HUES64 (cell line): Measurements from ENCODE around the gene TTC39B.

Source experiments
- H3K27ac ChIP-seq: 2 replicates; pipeline ENCODE4 v1.7.0; 2013; ENCODE audit warnings: low read depth, low read length, inconsistent platforms
- H3K27me3 ChIP-seq: 2 replicates; pipeline ENCODE4 v1.6.1; 2013; ENCODE audit warnings: mild to moderate bottlenecking, low read length; ENCODE audit not compliant: insufficient read depth
- H3K36me3 ChIP-seq: 2 replicates; pipeline ENCODE4 v1.6.1; 2013; ENCODE audit warnings: mild to moderate bottlenecking, low read length; ENCODE audit not compliant: insufficient read depth
- H3K4me1 ChIP-seq: 2 replicates; pipeline ENCODE4 v1.6.1; 2013; ENCODE audit warnings: mild to moderate bottlenecking, low read length, moderate library complexity; ENCODE audit not compliant: insufficient read depth
- H3K4me3 ChIP-seq: 2 replicates; pipeline ENCODE4 v1.5.1; 2013; ENCODE audit warnings: mild to moderate bottlenecking, low read length, moderate library complexity
- H3K9ac ChIP-seq: 2 replicates; pipeline ENCODE4 v1.6.1; 2013; ENCODE audit warnings: mild to moderate bottlenecking, low read depth, low read length
- H3K9me3 ChIP-seq: 2 replicates; pipeline ENCODE4 v1.6.1; 2013; ENCODE audit warnings: low read depth, low read length; ENCODE audit not compliant: insufficient read depth
- WGBS: fragments of 150-250, 120-280 bp; methylation state at CpG from one replicate; pipeline ENCODE4 v1.1.7; 2013; ENCODE audit warnings: missing lambda C conversion rate; 5-methylcytosine and 5-hydroxymethylcytosine counted together

Gene TTC39B

DNA sequence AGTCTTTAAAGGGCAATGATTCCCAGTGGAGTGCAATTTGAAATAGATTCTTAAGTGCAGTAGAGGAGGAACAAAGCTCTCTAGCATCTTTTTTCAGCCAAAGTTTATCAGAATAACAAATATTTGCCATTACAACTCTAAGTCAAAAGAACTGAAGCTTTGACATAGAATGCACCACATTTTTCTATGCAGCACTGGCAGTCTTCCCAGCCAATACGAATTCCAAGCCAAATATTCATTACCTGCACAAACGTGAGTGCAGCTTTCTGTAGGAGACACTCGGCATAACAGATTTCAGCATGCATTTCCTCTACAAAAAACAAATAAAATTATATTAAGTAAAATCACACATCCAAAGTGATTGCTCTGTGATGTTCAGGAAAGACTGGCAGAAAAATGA lies 103.4 kb downstream of the TTC39B start:
- no peaks in the 10 kb centered on the region for H3K36me3 ChIP-seq
- H3K27me3 ChIP-seq, result no peaks in the 10 kb centered on the region
- H3K4me3 ChIP-seq, result no peak overlapping the region
- WGBS, result 94% methylated on average over 3 of the region's 3 CpGs
- no peaks in the 10 kb centered on the region for H3K9me3 ChIP-seq
- H3K9ac ChIP-seq, result no peak overlapping the region
- no peaks in the 10 kb centered on the region for H3K4me1 ChIP-seq
- no peak overlapping the region for H3K27ac ChIP-seq

- Histone ChIP-seq H3K4me1 (no peaks in the 10 kb centered on the region), H3K27ac (no peak overlapping the region), H3K9me3 (peaks cover 13% of the 10 kb centered on the region), H3K27me3 (no peaks in the 10 kb centered on the region), H3K4me3 (no peak overlapping the region), H3K36me3 (peaks cover 12% of the 10 kb centered on the region; the same call in 1 of the 2 replicates), H3K9ac (no peak overlapping the region)
- WGBS, result 100% methylated on average over 2 of the region's 3 CpGs
Measured at GRCh38 chr9:15200111-15200510, 106.9 kb downstream of the TTC39B start.

- H3K9ac ChIP-seq, result no peak overlapping the region
- H3K27ac ChIP-seq, result no peak overlapping the region
- peaks cover 30% of the 10 kb centered on the region; the same call in 1 of the 2 replicates for H3K36me3 ChIP-seq
- no peaks in the 10 kb centered on the region for H3K4me1 ChIP-seq
- 95% methylated on average over 5 of the region's 5 CpGs for WGBS
- no peaks in the 10 kb centered on the region for H3K27me3 ChIP-seq
- H3K4me3 ChIP-seq, result no peak overlapping the region
- peaks cover 13% of the 10 kb centered on the region for H3K9me3 ChIP-seq
Measured at GRCh38 chr9:15192856-15193255, 114.2 kb downstream of the TTC39B start.

DNA sequence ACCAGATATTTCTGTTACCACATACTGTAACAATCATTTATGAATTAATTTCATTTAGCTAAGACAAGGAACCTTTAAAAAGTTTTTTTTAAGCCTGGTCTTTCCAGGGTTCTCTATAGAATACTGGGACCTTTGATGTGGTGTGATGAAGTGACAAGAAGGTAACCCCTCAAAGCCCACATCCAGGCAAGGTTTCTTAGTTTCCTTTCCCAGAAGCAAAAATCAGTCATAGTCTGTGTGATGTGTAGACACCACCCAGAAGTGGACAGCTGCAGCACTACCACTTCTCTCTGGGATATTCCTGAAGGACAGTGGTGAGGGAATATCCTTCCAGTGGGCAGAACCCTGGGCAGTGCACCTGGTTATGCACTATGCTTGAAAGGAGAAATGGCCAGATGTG lies 115.6 kb downstream of the TTC39B start:
- no peaks in the 10 kb centered on the region for H3K27me3 ChIP-seq
- H3K4me1 ChIP-seq, result no peaks in the 10 kb centered on the region
- H3K27ac ChIP-seq, result no peak overlapping the region
- H3K9me3 ChIP-seq, result peaks cover 9% of the 10 kb centered on the region
- H3K9ac ChIP-seq, result no peak overlapping the region
- peaks cover 33% of the 10 kb centered on the region; the same call in 1 of the 2 replicates for H3K36me3 ChIP-seq
- no peak overlapping the region for H3K4me3 ChIP-seq

DNA sequence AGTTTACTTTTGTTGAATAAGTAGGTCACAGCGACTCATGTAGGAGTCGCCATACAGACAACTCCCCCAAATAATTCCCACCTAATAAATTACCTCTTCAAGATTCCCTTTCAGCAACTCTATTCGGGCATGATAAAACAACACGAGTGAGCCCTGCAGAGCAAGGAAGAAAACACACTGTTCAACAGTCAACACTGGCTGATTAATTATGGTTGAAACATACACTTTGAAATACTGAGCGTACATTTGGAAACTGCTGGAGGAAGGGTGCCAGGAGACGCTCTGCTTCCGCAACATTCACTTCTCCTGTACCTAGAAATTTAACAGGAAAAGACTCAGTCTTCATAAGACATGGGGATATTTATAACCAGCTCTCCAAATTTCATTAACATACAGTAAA lies 117.5 kb downstream of the TTC39B start:
- no peak overlapping the region for H3K4me3 ChIP-seq
- 95% methylated on average over 7 of the region's 7 CpGs for WGBS
- H3K9me3 ChIP-seq, result no peaks in the 10 kb centered on the region
- H3K4me1 ChIP-seq, result no peaks in the 10 kb centered on the region
- no peaks in the 10 kb centered on the region for H3K27me3 ChIP-seq
- H3K36me3 ChIP-seq, result peaks cover 28% of the 10 kb centered on the region; the same call in 1 of the 2 replicates
- H3K9ac ChIP-seq, result no peak overlapping the region
- H3K27ac ChIP-seq, result no peak overlapping the region

DNA sequence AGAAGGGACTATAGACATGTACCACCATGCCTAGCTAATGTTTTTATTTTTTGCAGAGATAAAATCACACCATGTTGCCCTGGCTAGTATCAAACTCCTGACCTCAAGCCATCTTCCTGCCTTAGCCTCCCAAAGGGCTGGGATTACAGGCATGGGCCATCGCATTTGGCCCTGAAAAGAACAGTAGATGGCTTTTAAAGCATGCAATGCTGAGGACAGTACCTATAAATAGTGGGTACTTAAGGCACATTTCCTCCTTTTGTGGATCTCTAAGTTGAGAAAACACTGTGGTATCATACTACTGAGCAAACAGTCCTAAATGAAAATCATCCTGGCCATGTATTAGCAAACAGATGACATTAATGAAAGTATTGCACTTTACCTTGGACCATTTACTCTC lies 119.4 kb downstream of the TTC39B start:
- 85% methylated on average over 1 of the region's 1 CpG for WGBS
- Histone ChIP-seq H3K4me3 (no peak overlapping the region), H3K27ac (no peak overlapping the region), H3K4me1 (no peaks in the 10 kb centered on the region), H3K36me3 (peaks cover 28% of the 10 kb centered on the region; the same call in 1 of the 2 replicates), H3K27me3 (no peaks in the 10 kb centered on the region), H3K9ac (no peak overlapping the region), H3K9me3 (no peaks in the 10 kb centered on the region)

- Histone ChIP-seq H3K9me3 (no peaks in the 10 kb centered on the region), H3K4me3 (no peak overlapping the region), H3K27me3 (no peaks in the 10 kb centered on the region), H3K4me1 (no peaks in the 10 kb centered on the region), H3K9ac (no peak overlapping the region), H3K27ac (no peak overlapping the region), H3K36me3 (peaks cover 10% of the 10 kb centered on the region)
- 85% methylated on average over 3 of the region's 3 CpGs for WGBS
Measured at GRCh38 chr9:15182730-15183129, 124.3 kb downstream of the TTC39B start.

DNA sequence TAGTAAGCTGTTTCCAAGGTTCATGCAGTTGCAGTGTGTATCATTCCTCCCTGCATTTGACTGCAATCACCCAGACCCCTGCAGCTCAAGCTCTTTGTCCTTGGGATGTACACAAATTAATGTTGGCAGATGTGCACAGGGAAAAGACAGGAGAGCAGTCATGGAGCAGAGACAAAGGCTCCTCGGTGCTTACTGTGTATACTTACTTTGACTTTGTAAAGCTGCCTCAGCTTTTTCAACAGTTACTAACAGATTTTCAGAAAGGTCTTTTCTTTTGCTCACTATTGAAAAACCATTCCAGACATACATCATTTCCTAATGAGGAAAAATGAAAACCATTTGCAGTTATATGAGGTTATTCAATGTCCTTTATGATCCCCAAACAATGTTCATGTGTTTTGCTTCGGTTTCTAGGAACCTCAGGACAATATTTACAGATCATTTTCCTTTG lies 124.9 kb downstream of the TTC39B start:
- no peaks in the 10 kb centered on the region for H3K27me3 ChIP-seq
- H3K4me3 ChIP-seq, result no peak overlapping the region
- no peak overlapping the region for H3K27ac ChIP-seq
- H3K9ac ChIP-seq, result no peak overlapping the region
- no peaks in the 10 kb centered on the region for H3K4me1 ChIP-seq
- H3K9me3 ChIP-seq, result no peaks in the 10 kb centered on the region
- H3K36me3 ChIP-seq, result peaks cover 5% of the 10 kb centered on the region
- 93% methylated on average over 2 of the region's 2 CpGs for WGBS

- Histone ChIP-seq H3K36me3 (peaks cover 8% of the 10 kb centered on the region), H3K9ac (no peak overlapping the region), H3K27me3 (no peaks in the 10 kb centered on the region), H3K9me3 (no peaks in the 10 kb centered on the region), H3K4me3 (no peak overlapping the region), H3K4me1 (no peaks in the 10 kb centered on the region), H3K27ac (no peak overlapping the region)
- WGBS, result 93% methylated on average over 1 of the region's 1 CpG
Measured at GRCh38 chr9:15180124-15180523, 126.9 kb downstream of the TTC39B start.

DNA sequence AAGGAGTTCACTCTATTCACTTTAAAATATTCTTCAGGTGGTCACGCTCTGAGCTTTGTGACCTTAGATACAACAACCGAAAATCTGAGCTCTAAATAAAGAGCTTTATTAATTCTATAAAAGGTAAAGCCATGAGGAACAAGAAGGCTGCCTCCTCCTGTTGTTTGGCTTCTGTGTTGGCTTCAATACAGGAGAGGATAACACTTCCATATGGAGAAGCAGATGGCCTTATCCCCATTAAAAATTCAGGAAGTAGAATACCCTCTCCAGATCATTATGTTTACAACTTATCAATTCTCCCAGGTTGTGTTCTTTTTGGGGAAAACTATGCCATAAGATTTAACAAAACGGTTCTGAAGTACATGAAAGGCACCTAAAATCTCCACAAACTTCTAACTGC lies 128.4 kb downstream of the TTC39B start:
- H3K9ac ChIP-seq, result no peak overlapping the region
- H3K4me3 ChIP-seq, result no peak overlapping the region
- no peak overlapping the region for H3K27ac ChIP-seq
- H3K27me3 ChIP-seq, result no peaks in the 10 kb centered on the region
- no peaks in the 10 kb centered on the region for H3K9me3 ChIP-seq
- 96% methylated on average over 2 of the region's 3 CpGs for WGBS
- H3K4me1 ChIP-seq, result no peaks in the 10 kb centered on the region
- H3K36me3 ChIP-seq, result peaks cover 10% of the 10 kb centered on the region

DNA sequence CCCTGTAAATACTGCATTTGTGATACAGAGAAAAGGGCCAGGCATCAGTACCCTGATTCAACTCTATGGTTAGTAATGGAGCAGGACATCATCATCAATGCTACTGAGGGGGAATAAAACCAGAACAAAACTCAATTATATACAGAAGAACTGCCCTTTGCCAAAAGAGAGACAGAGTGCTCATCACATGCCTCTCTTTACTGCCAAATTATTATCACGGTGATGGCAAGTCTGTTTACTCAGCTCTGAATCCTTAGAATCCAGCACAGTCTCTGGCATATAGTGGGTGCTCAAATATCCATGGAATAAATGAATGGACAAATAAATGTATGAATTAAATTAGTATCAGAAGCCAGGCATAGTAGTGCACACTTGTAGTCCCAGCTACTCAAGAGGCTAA lies 130.2 kb downstream of the TTC39B start:
- Histone ChIP-seq H3K27me3 (no peaks in the 10 kb centered on the region), H3K4me1 (no peaks in the 10 kb centered on the region), H3K9ac (no peak overlapping the region), H3K36me3 (peaks cover 8% of the 10 kb centered on the region), H3K9me3 (no peaks in the 10 kb centered on the region), H3K4me3 (no peak overlapping the region), H3K27ac (no peak overlapping the region)
- WGBS, result 97% methylated on average over 1 of the region's 1 CpG

DNA sequence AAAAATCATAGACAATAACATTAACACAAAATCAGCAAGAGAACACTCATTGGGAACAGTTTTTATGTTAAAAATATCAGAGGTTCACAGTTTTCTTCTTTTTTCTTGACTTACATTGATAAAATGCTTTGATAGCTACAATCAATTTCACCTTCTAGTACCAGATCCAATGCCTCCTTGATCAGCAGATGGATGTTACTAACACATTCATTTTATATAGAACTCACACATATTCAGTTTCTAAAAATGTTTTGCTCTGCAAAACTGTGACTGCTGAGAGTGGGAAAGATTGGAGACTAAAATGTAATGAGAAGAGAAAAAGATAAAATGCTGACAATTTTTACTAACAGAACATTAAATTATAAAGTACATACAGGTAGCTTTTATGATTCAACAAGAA lies 143.1 kb downstream of the TTC39B start:
- Histone ChIP-seq H3K4me1 (no peaks in the 10 kb centered on the region), H3K36me3 (no peaks in the 10 kb centered on the region), H3K27ac (no peak overlapping the region), H3K4me3 (no peak overlapping the region), H3K27me3 (no peaks in the 10 kb centered on the region), H3K9ac (no peak overlapping the region), H3K9me3 (no peaks in the 10 kb centered on the region)
